ENCODE results near the gene EZH2. TPM values are rescaled to one million over a fixed set of nuclear protein-coding genes. Genes with fewer than 3 reads are reported as not detected.

The EZH2 gene
- total RNA-seq, 1 donor from 2014 or later = 38.7 TPM

DNA sequence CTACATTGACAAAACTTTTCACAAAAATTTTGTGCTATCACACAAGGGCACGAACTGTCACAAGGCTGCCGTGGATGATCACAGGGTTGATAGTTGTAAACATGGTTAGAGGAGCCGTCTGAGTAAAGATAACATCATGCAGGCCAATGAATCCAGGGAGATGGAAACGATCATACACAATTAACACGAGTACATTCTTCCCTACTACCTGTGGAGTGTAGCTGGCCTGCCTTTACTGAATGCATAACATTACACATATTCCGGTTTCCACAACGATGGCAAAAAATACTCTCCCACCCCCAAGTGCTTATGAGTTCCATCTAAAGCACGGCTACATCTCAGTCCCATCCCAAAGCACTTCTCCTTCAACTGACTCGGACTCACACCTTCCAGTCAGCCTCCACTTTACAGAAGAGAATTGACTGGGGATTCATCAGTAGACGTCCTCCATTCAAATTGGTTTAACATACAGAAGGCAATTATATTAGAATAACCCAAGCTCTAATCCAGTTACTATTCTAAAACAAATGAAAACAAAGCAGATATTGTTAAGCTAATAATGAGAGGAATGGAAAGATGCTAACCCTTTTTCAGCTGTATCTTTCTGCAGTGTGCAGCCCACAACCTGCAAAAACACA, 69.0 kb downstream of the EZH2 start:
- FAIRE-seq (no peak), DNase-seq (ENCODE audit: low spot score in 2 of 2) (no peak)

DNA sequence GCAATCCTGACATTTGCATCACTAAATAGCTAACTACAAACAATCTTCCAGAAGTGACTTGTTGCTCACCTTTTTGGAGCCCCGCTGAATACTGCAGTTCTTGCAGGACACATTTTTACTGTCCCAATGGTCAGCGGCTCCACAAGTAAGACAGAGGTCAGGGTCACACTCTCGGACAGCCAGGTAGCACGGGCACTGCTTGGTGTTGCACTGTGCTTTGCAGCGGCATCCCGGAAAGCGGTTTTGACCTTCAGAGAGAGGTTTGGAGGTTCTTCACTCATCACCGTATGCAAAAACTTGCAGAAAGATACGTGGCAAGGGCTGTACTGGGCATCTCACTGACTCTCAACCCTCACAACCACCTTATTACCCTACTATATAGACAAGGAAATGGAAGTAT, 70.2 kb downstream of the EZH2 start:
- no peak for DNase-seq (ENCODE audit: low spot score in 2 of 2)

DNA sequence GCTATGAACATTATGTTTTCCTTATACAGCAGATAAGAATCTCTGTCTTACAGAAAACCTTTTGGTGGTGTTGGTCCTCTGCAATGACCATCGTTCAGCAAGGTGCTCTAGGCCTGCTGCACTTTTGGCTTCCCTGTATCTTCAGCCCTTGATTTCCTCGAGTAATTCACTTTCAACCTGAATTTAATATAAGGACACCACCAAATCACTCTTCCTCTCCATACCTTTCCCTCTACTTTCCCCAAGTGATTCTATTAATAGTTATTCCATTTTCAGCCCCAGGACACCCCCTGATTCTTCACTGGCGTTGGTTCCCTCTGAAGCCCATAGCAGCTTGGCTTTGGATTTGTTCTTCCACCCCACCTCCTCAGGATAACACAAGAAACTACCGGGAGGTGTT, 72.2 kb downstream of the EZH2 start:
- DNase-seq (ENCODE audit: low spot score in 2 of 2) (no peak), FAIRE-seq (no peak)

More for the DNA sequence above, 70.2 kb downstream of the EZH2 start:
- no peak for FAIRE-seq

DNA sequence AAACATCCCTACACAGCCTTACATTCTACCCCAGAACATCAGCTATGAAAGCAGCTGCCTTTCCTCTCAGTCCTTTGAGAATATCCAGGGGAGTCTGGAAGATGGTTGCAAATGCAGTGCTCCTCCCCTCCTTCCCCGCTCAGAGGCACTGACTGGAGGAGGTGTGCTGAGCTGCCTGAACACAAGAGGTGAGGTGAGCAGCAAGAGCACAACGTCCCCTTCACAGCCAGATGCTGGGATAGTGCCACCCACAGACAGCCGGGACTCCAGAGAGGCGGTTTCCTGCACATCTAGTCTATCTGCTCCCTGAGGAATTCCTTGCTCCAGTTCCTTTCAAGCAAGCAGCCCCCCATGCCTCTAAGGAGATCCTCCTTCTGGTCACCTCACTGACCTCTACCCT, 74.2 kb downstream of the EZH2 start:
- FAIRE-seq = no peak
- DNase-seq (ENCODE audit: low spot score in 2 of 2) = no peak

DNA sequence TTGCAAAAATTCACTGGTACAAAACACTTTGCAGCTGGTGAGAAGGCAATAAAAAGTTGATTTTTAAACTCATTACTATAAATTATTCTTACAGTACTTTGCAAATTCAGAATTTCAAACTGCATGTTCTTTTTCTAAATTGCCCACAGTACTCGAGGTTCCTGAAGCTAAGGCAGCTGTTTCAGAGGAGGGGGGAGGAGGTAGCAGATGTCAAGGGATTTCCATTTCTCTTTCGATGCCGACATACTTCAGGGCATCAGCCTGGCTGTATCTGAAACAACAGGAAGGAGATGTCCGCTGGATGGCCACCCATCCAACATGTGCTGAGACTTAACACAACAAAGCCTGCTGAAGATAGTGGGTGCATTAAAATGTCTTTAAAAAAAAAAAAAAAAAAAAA, 76.7 kb downstream of the EZH2 start:
- FAIRE-seq = no peak
- DNase-seq (ENCODE audit: low spot score in 2 of 2) = no peak

DNA sequence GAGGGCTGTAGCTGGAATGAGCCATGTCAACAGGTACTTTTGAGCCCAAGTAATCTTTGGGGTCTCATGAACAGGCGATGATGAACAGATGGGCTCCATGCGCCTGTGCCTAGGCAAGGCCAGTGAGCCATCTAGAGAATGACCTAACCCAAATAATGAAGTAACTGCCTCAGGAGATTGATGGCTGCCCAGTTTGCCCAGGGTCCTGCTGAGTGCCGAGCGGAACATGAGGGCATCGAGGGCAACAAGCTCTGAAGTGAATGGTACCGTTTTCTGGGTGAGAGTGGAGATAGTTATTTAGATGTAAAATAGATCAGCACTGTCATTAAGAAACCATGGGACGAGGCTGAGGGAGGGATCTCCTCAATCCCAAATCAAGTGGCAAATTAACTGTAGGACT, 77.9 kb downstream of the EZH2 start:
- no peak for DNase-seq (ENCODE audit: low spot score in 2 of 2)
- no peak for FAIRE-seq

DNA sequence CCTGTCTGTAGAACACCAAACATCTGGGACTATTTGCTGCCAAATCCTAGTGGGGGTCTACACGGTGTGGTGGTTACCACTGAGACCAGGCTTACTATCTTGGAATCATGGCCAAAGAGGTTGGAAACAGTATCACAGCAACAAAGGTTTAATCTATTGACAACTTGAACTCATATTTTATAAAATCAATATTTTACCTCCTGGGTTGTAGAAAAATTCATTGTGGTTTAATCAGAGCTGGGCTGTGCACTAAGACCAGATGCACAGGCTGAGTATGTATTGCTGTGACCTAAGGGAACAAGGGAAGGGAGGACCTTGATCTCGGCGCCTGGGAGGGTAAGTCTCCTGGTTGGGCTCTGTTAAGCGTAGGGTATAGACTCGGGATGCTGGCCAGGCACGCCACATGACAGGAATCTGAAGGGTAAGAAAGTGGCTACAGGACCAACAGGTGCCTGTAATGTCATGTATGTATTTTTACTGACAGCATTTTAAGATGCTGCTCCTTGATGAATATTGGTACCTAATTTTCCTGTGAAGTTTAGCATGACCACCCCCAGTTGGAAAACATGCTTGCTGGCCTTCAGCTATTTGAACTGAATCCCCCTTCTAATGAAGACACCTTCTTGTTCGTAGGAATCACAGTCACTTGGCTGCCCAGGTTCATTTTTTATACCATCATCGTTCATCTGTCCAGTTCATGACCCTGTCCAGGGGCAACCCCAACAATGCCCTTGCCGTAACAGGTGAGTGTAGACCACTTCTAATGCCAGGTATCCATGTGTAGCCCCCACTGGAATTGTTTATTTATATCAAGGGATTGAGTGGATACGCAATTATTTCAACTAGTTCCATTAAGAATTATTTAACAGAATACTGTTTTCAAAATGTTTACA, 79.5 kb downstream of the EZH2 start:
- no peak for FAIRE-seq
- DNase-seq (ENCODE audit: low spot score in 2 of 2) = no peak

DNA sequence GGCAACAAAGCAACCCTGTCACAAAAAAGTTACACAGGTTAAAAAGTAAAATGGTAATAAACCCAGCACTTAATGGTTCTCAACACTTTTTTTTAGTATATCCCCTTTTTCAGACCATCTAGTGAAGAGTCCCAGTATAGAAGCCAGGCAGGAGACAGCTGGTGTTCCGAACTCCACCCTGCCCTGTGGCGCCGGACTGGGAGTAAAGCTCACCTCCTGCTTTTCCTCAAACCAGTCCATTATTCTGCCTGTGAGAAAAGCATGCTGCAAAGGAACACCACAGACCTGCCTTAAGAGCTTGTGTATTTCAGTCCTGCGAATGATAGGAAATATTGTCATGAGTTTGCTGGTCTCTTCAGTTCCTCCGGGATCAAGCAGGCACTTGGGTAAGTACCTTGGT, 81.0 kb downstream of the EZH2 start:
- DNase-seq (ENCODE audit: low spot score in 2 of 2) = no peak
- no peak for FAIRE-seq

DNA sequence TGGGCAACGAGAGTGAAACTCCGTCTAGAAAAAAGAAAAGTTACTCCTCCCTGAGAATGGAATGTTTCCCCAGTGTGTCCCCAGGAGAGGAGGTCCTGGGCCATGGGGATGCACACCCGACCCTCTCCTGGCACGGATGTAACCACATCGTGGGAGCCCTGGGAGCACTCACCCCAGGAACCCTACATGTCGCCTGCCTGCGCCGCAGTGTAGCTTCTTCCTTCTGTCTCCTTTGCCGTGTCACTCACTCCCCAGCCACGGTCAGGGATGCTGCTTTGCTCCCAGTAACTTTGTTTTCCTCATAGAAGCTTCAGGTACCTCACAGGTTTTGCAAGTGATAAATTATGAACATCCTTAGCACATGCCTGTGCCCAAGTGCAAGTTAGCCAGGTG, 82.0 kb downstream of the EZH2 start:
- DNase-seq (ENCODE audit: low spot score in 2 of 2) = no peak
- no peak for FAIRE-seq

DNA sequence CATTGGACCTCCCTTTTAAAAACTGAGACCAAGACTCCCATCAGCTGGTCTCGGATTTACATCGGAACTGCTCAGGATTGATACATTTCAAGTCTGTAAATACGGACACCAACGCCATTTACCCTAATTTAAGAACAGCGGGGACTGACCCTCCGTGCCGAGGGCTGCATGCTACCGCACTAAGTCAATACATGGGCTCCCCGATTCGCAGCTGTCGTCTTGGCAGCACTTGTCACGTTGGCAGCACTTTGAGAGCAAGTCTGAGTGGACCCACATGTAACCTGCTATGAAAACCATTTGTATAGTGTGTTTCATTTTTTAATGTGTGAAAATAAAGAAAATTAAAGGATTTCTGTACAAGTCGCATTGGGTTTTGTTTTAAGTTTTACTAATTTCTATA, 83.4 kb downstream of the EZH2 start:
- DNase-seq (ENCODE audit: low spot score in 2 of 2) = no peak

DNA sequence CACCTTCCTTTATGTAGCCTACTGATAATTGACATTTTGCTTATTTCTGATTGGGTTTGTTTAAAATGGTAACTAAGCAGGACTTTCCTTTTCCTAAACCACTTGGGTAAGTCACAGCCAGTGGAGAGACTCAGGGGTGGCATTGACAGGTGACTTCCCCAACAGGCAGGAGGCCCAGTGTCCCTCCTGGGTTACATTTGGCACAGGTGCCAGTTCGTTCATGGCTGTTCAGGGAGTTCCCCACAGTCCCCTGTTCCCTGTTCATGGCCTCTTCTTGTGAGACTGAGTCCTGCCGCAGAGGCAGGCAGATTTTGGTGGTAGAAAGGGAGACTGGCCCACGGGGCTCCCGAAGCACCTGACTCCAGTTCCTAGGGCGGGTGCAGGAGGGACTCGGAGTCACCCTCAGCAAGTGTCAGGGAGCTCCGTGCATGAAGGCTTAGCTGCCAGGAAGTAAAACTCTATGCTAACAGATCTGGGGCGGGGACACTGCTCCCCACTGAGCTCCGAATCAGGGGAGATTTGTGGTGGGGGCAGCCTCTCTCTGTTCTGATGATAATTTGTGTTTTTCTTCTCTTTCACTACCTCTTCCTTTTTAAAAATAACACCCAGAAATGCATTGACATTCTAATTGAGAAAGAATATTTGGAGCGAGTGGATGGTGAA, 84.1 kb downstream of the EZH2 start:
- DNase-seq (ENCODE audit: low spot score in 2 of 2) (no peak), FAIRE-seq (no peak)

More for the DNA sequence above, 83.4 kb downstream of the EZH2 start:
- no peak for FAIRE-seq

DNA sequence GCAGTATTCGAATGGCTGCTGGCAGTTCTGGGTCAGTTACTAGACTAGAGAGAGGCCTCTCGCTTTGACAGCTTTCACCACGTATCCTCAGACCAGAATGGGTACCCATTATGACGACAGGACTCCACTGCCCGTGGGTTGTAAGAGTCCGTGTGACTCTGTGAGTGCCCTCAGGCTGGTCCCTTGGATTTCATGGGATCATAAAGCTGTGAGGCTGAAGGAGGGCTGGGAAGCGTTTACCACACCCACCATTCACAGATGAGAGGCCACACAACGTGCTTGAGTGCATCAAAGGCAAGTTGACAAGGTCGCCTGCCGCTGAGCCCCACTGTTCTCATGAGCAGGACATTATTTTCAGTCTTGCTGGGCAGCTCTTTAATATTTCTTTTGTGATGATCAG, 87.2 kb downstream of the EZH2 start:
- DNase-seq (ENCODE audit: low spot score in 2 of 2) (no peak), FAIRE-seq (no peak)

DNA sequence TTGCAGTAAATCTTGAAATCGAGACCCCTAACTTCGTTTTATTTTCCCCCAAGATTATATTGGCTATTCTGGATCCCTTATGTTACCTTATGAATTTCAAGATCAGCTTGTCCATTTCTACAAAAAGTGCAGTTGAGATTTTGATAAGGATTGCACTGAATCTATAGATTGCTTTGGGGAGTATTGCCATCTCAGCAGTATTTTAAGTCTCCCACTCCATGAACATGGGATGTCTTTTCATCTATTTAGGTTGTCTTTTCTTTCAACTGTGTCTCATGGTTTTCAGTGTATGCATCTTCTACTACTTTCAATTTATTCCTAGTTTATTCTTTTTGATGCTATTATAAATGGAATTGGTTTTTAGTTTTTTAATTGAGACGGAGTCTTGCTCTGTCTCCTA, 89.6 kb downstream of the EZH2 start:
- DNase-seq (ENCODE audit: low spot score in 2 of 2) = no peak
- no peak for FAIRE-seq

DNA sequence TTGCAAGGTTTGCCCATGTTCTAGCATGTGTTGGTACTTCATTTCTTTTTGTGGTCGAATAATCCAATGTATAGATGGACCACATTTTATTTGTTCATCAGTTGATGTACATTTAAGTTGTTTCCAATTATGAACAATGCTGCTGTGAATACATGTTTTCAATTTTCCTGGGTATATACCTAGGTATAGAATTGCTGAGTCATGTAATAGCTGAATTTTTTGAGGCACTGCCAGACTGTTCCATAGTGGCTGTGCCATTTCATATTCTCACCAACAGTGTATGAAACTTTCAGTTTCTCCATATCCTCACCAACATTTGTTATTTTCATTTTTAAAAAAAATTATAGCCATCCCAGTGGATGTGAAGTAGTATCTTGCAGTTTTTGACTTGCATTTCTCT, 90.5 kb downstream of the EZH2 start:
- DNase-seq (ENCODE audit: low spot score in 2 of 2) (no peak), FAIRE-seq (no peak)

DNA sequence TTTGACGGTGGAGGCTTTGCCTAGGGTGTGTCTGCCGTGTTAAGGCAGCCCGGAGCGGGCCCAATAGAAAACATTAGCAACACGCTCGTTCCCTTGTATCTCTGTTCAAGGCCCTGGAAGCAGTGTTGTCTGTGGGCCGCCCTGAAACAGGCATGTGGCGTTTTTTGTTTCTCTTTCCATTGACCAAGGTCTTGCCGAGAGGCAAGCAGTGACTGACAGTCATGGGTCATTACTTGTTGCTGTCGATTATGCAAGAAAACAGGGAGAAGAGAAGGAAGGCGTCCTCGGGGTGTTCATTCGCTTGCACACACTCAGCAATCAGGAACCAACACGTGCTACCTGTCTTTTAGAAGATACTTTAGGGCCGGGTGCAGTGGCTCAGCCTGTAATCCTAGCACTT, 92.5 kb downstream of the EZH2 start:
- FAIRE-seq (no peak), DNase-seq (ENCODE audit: low spot score in 2 of 2) (no peak)

DNA sequence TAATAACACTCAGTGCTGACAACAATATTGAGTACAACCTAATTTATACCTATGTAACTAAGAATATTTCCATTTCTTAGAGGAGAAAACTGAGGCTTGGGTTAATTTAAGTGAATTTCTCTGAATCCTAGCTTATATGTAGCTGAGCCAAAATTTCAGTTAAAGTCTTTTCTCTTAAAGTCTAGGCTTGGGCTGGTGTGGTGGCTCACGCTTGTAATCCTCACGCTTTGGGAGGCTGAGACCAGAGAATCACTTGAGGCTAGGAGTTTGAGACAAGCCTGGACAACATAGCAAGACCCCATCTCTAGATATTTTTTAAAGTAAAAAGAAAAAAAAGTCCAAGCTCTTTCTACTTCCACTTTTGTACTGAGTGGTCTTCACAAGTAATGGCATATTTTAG, 93.2 kb downstream of the EZH2 start:
- no peak for DNase-seq (ENCODE audit: low spot score in 2 of 2)
- no peak for FAIRE-seq

DNA sequence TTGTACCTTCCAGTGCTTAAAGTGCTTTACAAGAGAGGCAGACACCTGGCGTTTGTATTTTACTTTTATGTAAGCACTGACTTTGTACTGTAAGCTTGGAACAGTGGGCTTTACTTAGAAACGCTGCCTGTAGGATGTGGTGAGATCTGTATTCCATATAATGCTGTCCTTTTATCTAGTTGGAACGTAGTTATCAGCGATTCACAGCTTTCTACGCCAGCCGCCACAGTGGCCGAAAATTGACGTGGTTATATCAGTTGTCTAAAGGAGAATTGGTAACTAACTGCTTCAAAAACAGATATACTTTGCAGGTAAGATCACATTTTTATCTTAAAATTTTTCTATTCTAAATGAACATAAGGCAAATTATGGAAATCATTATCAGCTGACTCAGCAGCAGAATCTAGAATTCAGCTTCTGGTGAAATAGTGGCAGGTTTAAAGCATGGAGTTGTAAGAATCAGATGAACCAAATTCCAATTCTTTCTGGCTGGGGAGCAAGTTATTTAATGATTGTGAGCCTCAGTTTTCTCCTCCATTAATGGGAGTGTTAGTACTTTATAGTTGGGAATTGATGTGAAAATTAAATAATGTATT, 93.9 kb downstream of the EZH2 start:
- FAIRE-seq (no peak), DNase-seq (ENCODE audit: low spot score in 2 of 2) (no peak)

DNA sequence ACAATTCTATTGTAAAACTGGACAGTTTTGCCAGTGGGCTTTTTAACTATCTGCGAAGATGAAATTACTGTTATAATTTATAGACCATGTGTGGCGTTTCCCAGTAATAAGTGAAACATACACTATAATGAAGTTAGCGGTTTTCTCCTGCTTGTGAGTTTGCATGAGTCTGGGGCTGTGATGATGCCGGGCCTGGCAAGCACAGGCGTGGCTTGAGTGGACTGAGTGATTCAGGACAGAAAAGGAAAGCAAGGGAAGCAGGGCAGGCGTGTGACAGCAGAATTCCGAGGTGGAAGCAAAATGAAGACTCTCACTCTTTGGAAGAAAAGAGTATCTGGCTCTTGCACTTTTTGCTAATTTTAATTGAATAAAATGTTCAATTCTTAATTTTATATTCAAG, 94.9 kb downstream of the EZH2 start:
- DNase-seq (ENCODE audit: low spot score in 2 of 2) (no peak), FAIRE-seq (no peak)

DNA sequence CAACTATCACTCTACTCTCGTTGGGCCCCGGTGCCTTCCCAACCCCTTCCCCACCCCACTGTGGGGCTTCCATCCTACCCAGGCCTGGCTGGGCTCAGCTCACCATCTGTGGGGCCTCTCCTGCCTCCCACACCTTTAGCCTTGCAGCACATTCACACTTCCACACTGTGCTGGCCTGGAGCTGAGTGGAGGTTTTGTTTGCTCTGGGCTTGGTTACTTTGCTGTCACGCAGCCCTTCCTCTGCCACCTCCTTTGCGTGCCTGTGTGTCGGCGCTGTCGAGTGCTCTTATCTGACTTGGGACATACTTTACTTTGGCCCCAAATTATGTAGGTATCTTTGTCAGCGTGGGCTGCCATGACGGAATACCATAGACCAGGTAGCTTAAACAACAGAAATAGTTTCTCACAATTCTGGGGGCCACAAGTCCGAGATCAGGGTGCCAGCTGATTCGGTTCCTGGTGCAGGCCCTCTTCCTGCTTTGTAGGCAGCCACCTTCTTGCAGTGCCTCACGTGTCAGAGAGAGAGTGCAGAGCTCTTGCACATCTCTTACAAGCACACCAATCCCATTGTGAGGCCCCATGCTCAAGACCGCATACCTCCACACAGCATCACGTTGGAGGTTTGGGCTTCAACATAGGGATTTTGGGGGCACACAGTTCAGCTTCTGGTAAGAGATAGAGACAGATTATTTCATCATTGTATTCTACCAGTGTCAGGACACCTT, 96.4 kb downstream of the EZH2 start:
- DNase-seq (ENCODE audit: low spot score in 2 of 2) (no peak), FAIRE-seq (no peak)

DNA sequence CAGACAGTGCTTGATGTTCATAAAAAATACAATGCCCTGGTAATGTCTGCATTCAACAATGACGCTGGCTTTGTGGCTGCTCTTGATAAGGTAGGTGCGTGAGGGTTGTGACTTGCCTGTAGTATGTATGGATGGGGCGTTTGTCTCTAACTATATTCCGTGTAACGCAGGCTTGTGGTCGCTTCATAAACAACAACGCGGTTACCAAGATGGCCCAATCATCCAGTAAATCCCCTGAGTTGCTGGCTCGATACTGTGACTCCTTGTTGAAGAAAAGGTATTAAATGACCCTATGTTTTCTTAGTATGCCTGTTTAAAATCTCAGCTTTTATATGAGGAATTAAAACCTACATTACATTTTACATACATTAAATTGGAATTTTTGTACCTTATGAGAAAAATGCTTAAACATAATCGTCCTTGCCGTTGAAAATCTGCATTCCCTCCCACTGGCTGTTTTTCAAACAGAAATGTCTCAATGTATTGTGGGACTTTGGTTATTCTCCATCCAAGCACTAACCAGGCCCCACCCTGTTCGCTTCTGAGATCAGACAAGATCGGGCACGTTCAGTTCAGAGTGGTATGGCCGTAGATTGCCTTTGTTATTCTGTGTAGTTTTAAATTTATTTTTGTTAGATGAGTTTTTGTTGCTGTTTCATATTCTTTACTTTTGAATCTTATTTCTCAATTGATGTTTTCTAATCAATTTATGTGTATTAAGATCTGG, 100.1 kb downstream of the EZH2 start:
- DNase-seq (ENCODE audit: low spot score in 2 of 2) (no peak), FAIRE-seq (no peak)

Measured in frontal cortex (tissue), 4 donors.